Fibroblast of skin of left quadriceps (primary cell): ENCODE measurements around the gene P2RX6.
"Not testable (repeated sequence)": the region's sequence is repeated elsewhere in the genome, so short reads cannot be mapped to it uniquely, and the experiment has no call there.

Source experiments
- DNase-seq, 2 experiments: peaks; one replicate each; pipeline ENCODE4 v3.0.0-alpha.2; 2013; ENCODE audit warnings: low read depth in 2 of 2

P2RX6 gene

GRCh38 chr22:20994128-20994901 is 20.6 kb upstream of the P2RX6 start:
- DNase-seq: no peak

GRCh38 chr22:20994902-20995241 is 20.1 kb upstream of the P2RX6 start:
- no peak for DNase-seq

GRCh38 chr22:20995329-20996030 is 19.5 kb upstream of the P2RX6 start:
- no peak for DNase-seq

- DNase-seq: no peak
These were observed 18.9 kb upstream of the P2RX6 start for GRCh38 chr22:20996031-20996410.

- no peak for DNase-seq
These were observed 18.1 kb upstream of the P2RX6 start for GRCh38 chr22:20996598-20997535.

- DNase-seq: no peak
These were observed 17.3 kb upstream of the P2RX6 start for GRCh38 chr22:20997536-20998257.

GRCh38 chr22:20998411-20999336 is 16.3 kb upstream of the P2RX6 start:
- no peak for DNase-seq

- no peak for DNase-seq
These were observed 15.4 kb upstream of the P2RX6 start for GRCh38 chr22:20999350-21000206.

- DNase-seq: no peak
These were observed 14.6 kb upstream of the P2RX6 start for GRCh38 chr22:21000207-21000986.

- no peak for DNase-seq
These were observed 13.9 kb upstream of the P2RX6 start for GRCh38 chr22:21000987-21001600.

GRCh38 chr22:21001601-21002325 is 13.2 kb upstream of the P2RX6 start, which contains the start of gene THAP7:
Gene THAP7, minus strand, starts transcription at chr22:21002118. Its CDS starts 207 bp downstream, at chr22:21001911.
- peak; percentile 86 to 87 for DNase-seq

GRCh38 chr22:21003782-21004181 is 11.2 kb upstream of the P2RX6 start:
- no peak for DNase-seq

- DNase-seq: not testable (repeated sequence)
These were observed 5.8 kb upstream of the P2RX6 start for GRCh38 chr22:21009208-21009607.

GRCh38 chr22:21009638-21010425 is 5.1 kb upstream of the P2RX6 start:
- DNase-seq: peak in 1 of 2 experiments; percentile 7

- no peak for DNase-seq
These were observed 4.4 kb upstream of the P2RX6 start for GRCh38 chr22:21010426-21011113.
